ENCODE measurements around the gene KCNK1.

GRCh38 chr1:233679030-233679429, 65.1 kb downstream of the KCNK1 start:
- no peak for TF ChIP-seq CTCF (IDR thresholded peaks at IDR 0.05)
- TF ChIP-seq POLR2A (IDR thresholded peaks at IDR 0.05), result no peak
